GM19328 (cell line): Measurements from ENCODE around the gene STOML2.

Experiments used
- ATAC-seq: cut with Tn5 transposase; IDR thresholded peaks from one replicate; pipeline ENCODE4 v1.9.1; 2021; ENCODE audit warnings: mild to moderate bottlenecking, moderate library complexity; ENCODE audit not compliant: unreplicated experiment

Gene STOML2

GRCh38 chr9:35072461-35073278 lies 30.3 kb downstream of the STOML2 start, which contains the start of gene VCP:
Gene VCP (minus strand): TSS chr9:35072625. CDS start chr9:35072353, 272 bp downstream.
- ATAC-seq, result peak; percentile 81

- ATAC-seq, result peak; percentile 52
These were observed 31.0 kb downstream of the STOML2 start for GRCh38 chr9:35071814-35072460.

- ATAC-seq, result no peak
These were observed 31.8 kb downstream of the STOML2 start for GRCh38 chr9:35070823-35071813.

GRCh38 chr9:35069020-35069419 lies 33.9 kb downstream of the STOML2 start:
- ATAC-seq, result no peak

- ATAC-seq, result no peak
These were observed 35.9 kb downstream of the STOML2 start for GRCh38 chr9:35067056-35067455.

GRCh38 chr9:35060548-35061207 lies 42.3 kb downstream of the STOML2 start:
- no peak for ATAC-seq

GRCh38 chr9:35059438-35059837 lies 43.5 kb downstream of the STOML2 start:
- no peak for ATAC-seq

GRCh38 chr9:35057271-35057620 lies 45.7 kb downstream of the STOML2 start:
- no peak for ATAC-seq

- no peak for ATAC-seq
These were observed 46.2 kb downstream of the STOML2 start for GRCh38 chr9:35056571-35057270.

GRCh38 chr9:35054871-35055644 lies 47.9 kb downstream of the STOML2 start:
- no peak for ATAC-seq

- ATAC-seq, result no peak
These were observed 48.6 kb downstream of the STOML2 start for GRCh38 chr9:35054185-35054835.

- no peak for ATAC-seq
These were observed 51.6 kb downstream of the STOML2 start for GRCh38 chr9:35051069-35051967.
